DMS114 treated with DMSO at 0.1 percent for 48 hours (cell line): ENCODE results near the gene STX1A.

Experiments used
- DNase-seq: peaks from one replicate; lab custom pipeline; 2025; ENCODE audit not compliant: unreplicated experiment; lab: John Stamatoyannopoulos, UW

STX1A gene

GRCh38 chr7:73708961-73709549 lies 10.4 kb downstream of the STX1A start:
- DNase-seq, result no peak

GRCh38 chr7:73707045-73707631 lies 12.3 kb downstream of the STX1A start:
- DNase-seq, result no peak

GRCh38 chr7:73706126-73707044 lies 13.1 kb downstream of the STX1A start:
- no peak for DNase-seq

- no peak for DNase-seq
These were observed 13.9 kb downstream of the STX1A start for GRCh38 chr7:73705551-73705920.

GRCh38 chr7:73704640-73705550 lies 14.6 kb downstream of the STX1A start:
- no peak for DNase-seq

GRCh38 chr7:73703757-73704639 lies 15.5 kb downstream of the STX1A start:
- DNase-seq, result no peak

GRCh38 chr7:73703225-73703624 lies 16.2 kb downstream of the STX1A start:
- no peak for DNase-seq

GRCh38 chr7:73702665-73703064 lies 16.8 kb downstream of the STX1A start:
- no peak for DNase-seq

- DNase-seq, result no peak
These were observed 17.2 kb downstream of the STX1A start for GRCh38 chr7:73702226-73702625.

- peak; percentile 11 for DNase-seq
These were observed 18.0 kb downstream of the STX1A start for GRCh38 chr7:73701357-73701995.

- DNase-seq, result no peak
These were observed 18.8 kb downstream of the STX1A start for GRCh38 chr7:73700581-73701134.

GRCh38 chr7:73700069-73700423 lies 19.4 kb downstream of the STX1A start:
- no peak for DNase-seq

GRCh38 chr7:73699370-73700068 lies 19.9 kb downstream of the STX1A start:
- no peak for DNase-seq

- DNase-seq, result no peak
These were observed 21.1 kb downstream of the STX1A start for GRCh38 chr7:73698410-73698809.

GRCh38 chr7:73696372-73696771 lies 23.1 kb downstream of the STX1A start:
- no peak for DNase-seq

- DNase-seq, result no peak
These were observed 28.8 kb downstream of the STX1A start for GRCh38 chr7:73690646-73691045.

GRCh38 chr7:73688288-73688687 lies 31.2 kb downstream of the STX1A start:
- DNase-seq, result no peak

GRCh38 chr7:73685311-73685710 lies 34.2 kb downstream of the STX1A start:
- no peak for DNase-seq
